Fibroblast of peridontal ligament (primary cell): Measurements from ENCODE around the gene ERC2.

Experiments used
- DNase-seq: peaks from one replicate; pipeline ENCODE4 v3.0.0-alpha.2; 2010; ENCODE audit errors: extremely low read depth

ERC2 gene

DNA sequence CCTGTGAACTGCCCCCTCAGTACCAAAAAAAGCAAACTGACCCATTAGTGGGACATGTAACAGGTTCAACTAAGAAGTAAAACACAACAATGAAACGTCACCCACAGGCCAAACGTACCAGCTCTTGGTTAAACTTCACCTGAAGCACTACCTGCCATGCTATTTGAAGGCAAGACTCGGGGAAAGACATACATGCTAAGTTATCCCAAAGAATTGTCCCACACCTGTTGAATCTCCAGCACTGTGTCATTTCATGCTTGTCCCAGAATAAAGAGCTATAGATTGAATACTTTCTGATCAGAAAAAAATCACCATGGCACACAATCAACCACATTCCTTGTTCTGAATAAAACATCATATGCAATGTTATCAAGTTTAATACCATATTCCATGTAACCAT lies 785.8 kb downstream of the ERC2 start:
- no peak for DNase-seq

DNA sequence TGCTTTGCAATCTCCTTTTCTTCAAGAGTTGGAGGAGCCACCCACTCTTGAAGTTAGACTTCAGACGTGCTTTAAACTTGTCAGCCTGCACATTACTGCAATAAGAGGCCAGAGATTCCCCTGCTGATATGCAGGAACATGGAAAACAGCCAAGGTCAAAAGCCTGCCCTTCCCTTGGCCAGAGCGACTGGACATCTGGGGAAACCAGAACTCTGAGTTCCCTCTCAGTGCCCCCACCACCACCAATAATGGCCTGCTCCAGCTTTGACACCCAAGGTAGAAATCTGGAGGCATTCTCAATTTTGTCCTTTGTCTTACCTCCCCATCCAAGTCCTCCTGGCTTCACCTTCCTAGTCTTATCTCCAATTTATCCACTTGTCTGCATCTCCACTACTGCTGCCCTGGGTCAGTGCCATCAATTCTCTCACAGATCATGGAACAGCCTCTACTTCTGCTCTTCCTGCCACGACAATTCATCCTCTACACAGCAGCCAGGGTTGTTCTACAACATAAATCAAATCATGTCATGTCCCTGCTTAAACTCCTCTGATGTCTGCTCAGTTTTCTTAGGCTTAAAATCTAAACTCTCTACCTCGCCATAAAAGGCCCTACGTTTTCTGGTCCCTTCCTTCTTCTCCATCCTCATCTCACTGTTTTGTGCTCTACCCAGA lies 789.6 kb downstream of the ERC2 start:
- DNase-seq, result no peak

DNA sequence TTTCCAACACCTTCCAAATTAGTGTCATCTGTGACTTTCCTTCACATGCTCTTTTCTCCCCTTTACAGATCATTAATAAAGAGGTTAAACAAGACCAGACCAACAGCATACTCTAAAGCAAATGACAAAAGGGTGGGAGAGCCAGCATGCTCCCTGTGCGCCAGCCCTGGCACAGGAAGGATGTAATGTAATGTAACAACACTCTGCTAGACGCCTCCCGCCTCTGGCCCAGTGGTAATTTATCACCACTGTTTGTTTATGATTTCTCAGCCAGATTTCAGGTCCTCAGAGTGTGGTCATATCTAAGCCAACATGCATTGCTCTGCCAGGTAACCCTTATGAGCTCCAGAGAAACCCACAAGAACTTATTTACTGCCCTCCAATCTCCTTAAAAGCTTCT lies 791.6 kb downstream of the ERC2 start:
- no peak for DNase-seq

DNA sequence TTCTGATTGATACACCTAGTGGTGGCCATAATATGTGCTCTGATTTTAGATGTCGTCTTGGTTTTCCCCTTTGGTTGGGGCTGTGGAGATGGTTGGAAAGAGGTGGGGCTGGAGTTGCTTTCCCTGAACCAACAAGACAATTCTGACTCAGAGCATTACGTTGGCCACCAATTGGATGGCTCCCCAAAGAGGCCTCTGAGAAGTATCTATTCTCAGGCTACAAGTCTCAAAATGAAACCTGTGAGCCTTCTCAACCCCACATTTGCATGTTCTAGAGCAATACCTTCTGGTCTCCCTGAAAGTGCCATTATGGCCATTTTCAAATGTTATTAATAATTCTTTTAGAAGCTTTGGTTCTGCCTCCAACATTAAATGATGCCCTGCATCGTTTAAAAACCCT lies 792.8 kb downstream of the ERC2 start:
- DNase-seq, result no peak

- no peak for DNase-seq
Observed at GRCh38 chr3:55673764-55674163, 794.5 kb downstream of the ERC2 start.

DNA sequence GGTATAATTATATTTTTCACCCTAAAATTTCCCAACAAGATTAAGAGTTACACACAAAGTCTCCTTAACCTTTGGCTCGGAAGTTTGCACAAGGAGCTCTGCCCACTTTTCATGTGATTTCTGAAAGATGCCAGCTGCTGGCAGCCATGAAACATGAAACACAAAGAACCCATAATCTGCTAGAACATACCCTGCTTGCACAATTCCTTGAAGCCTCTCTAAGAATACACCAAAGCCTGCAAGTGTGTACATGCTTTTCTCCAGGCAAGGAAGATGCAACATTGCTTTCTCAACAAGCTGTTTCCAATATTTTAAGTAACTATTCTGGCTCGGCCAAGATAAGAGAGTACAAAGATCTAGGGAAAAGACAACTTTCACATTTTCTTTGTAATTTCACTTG lies 799.1 kb downstream of the ERC2 start:
- DNase-seq, result no peak

GRCh38 chr3:55668359-55668758 lies 799.9 kb downstream of the ERC2 start:
- DNase-seq, result no peak

GRCh38 chr3:55664387-55664786 lies 803.9 kb downstream of the ERC2 start:
- no peak for DNase-seq

- DNase-seq, result peak; percentile 62
Observed at GRCh38 chr3:55662683-55663082, 805.6 kb downstream of the ERC2 start.

- DNase-seq, result no peak
Observed at GRCh38 chr3:55661571-55661970, 806.7 kb downstream of the ERC2 start.

GRCh38 chr3:55661141-55661540 lies 807.1 kb downstream of the ERC2 start:
- DNase-seq, result no peak

- no peak for DNase-seq
Observed at GRCh38 chr3:55660642-55661041, 807.6 kb downstream of the ERC2 start.

DNA sequence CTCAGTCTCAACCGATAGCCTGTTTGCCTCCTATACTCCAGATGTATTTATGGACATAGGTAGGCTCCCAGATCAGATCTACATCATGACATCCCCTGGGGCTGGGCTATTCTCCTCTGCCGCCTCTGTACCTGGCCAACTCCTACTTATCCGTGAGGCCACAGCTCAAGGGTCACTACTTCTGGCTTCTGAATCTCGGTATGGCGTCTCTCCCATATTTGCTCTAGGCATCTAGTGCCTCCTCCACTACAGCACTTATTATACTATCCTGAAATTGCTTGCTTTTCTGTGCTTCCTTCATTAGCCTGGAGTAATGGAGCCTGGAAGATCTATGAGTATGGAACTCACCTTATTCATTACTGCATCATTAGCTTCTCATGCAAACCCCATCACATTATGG lies 808.6 kb downstream of the ERC2 start:
- no peak for DNase-seq

DNA sequence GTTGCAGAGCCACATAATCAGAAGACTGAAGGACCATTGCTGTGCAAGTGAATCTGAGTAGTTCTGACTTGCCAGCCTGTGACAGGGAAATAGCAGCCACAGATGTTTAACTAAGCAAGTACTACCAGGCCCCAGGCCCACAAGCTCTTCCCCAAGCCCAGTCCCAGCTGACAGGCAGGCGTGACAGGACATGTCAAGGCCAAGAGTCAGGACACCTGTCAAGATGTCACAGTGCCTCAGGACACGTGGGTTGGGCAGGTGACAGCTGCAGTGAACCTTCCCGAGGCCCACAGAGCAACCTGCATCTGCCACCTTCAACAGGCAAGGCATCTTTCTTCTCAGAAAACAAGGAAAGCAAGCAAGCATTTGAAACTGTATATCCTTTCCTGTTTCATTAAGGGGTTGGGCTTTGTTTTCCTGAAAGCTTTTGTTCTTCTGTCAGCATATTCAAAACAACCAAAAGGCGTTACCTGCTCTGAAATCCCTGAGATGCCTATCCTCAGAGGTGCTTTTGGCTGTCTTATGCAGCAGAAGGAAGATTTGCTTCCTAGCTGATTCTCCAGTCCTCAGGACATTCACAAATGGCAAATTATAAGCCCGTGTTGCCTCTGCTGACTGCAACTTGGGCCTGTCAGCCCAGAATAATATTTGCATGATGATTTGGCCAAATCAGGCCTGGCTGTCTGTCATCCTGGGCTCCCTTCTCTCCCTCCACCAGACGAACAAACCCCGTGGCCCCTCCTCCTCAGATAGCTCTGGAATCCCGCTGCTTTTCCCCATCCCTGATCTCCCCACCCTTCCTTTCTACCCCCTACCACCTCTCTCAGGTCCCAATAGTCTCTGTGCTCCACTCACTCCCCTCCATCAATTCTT lies 809.3 kb downstream of the ERC2 start:
- DNase-seq, result no peak

- DNase-seq, result no peak
Observed at GRCh38 chr3:55658270-55658669, 810.0 kb downstream of the ERC2 start.

GRCh38 chr3:55655544-55655943 lies 812.7 kb downstream of the ERC2 start:
- DNase-seq, result no peak

GRCh38 chr3:55654123-55654760 lies 814.0 kb downstream of the ERC2 start:
- no peak for DNase-seq

- DNase-seq, result no peak
Observed at GRCh38 chr3:55651011-55651410, 817.3 kb downstream of the ERC2 start.

- no peak for DNase-seq
Observed at GRCh38 chr3:55650011-55650410, 818.3 kb downstream of the ERC2 start.

- DNase-seq, result no peak
Observed at GRCh38 chr3:55649554-55649953, 818.7 kb downstream of the ERC2 start.

DNA sequence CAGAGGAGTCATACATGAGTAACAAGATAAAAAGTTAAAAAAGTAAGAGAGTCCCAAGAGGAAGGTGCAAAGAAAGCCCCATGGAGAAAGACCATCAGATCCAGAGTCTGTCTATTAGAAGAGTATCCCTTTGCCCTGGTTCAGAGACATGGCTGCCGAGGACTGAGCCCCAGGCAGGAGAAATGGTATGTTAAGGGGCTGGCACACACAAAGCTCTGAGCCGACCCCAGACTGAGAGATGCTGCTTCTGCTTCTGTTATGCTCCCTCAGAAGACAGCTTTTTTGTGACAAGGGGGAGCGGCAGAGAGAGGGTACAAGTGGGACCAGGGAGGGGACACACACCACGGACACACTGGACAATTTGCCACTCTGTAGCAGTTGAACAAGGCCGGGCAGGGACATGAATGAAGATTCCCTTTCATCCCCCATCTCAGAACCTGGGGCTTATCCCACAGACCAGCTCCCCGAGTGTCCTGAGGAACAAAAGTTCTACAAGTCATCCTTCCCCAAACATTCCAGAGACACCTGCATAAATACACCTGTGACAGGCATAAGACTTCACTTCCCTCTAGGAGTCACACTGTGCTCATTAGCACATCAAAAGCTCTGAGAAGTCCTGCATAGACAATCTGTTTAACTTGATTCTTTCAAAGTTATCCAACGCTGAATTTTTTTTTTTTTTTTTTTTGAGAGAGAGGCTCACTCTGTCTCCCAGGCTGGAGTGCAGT lies 819.5 kb downstream of the ERC2 start:
- DNase-seq, result no peak

DNA sequence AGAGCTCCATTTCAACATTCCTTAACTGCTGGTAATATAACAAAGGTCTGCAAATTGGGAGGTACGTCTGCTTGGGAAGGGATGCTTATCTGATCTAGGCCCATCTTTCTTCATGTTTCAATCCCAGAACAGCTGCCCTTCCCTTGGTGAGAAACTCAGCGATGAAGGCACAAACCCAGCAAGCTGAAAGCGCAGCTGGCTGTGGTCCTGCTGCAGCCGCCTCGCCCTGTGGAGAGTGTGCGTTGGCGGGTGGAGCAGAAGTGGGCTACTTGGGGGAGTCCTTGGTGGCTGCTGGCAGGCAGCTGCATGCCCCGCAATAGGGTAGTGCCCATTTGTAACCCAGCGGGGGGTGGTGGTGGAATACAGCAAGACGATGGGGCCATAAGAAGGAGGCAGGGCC lies 820.6 kb downstream of the ERC2 start:
- no peak for DNase-seq
